ENCODE data around the gene SLC18B1. TPM values are rescaled to one million over a fixed set of nuclear protein-coding genes. Genes with fewer than 3 reads are reported as not detected.

SLC18B1 gene
- 10 to 100 TPM in 1 of 6 donors, 1 to 10 TPM in 5; 3.6 to 12.0 (median 6.2) TPM for total RNA-seq

DNA sequence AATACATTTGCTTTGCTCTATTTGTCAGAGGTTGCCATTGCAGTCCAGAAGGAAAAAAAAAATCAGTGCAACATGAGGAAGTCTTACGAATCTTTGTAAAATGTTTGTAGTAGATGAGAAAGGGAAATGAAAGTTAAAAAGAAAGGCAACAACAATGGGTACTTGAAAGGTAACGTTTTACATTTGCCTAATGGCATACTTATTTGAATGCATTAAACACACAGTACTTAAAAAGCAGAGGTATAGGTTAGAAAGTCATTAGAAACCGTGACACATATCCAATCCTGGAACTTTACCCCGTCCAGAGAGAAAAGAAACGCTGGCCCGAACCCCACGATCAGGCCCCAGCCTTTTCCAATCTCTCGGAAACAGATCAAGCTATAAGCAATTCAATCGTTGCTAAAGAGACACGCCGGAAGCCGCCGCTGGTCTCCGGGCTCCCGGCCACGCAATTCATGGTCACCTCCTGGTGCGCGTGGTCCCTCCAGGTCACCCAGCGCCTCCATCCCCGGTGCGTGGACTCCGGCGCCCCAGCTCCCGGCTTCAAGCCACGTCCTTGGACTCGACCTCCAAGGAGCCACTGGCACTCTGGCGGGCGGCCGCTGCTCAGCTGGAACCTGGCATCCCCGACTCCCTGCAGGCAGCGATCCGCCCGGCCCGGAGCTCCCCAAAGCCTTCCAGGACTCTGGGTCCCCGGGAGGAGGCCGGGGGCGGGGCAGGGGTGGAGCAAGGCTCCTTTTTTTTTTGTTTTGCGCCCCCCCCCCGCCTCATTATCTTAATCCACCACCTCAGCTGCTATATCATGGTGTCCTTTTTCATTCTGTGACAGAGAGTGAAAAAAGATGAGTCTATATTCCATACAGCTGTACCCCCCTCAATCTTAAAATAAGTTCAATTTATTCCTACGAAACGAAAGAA is at the start of gene SLC18B1:
Gene SLC18B1 (minus strand): TSS at position 687 of the 918 bp plus-strand sequence. CDS start 181 bp downstream, at position 506.
- 0% methylated on average over 14 to 41 of the region's 41 CpGs for WGBS, 2 donors
- Histone ChIP-seq H3K4me3 (peak within 1 kb of the TSS in 3 of 4 donors; percentile 76 to 84 (median 80)), H3K9me3 (no peaks in the 10 kb centered on the region), H3K36me3 (peaks cover 0 to 5% (median 2%) of the 10 kb centered on the region in 4 donors), H3K4me1 (peaks cover 0 to 10% (median 6%) of the 10 kb centered on the region in 4 donors), H3K27me3 (no peaks in the 10 kb centered on the region), H3K27ac (peak within 1 kb of the TSS in 2 of 4 donors; percentile 65 to 83)
- ATAC-seq (ENCODE audit: low FRiP score in 2 of 2) = peak; percentile 87 to 90
- TF ChIP-seq POLR2A (IDR thresholded peaks at IDR 0.05) (peak in 1 of 4 donors; percentile 50), EP300 (IDR thresholded peaks at IDR 0.05) (no peak), POLR2AphosphoS5 (IDR thresholded peaks at IDR 0.05) (peak in 1 of 2 donors; percentile 27)
- DNase-seq = peak; percentile 64 to 92

DNA sequence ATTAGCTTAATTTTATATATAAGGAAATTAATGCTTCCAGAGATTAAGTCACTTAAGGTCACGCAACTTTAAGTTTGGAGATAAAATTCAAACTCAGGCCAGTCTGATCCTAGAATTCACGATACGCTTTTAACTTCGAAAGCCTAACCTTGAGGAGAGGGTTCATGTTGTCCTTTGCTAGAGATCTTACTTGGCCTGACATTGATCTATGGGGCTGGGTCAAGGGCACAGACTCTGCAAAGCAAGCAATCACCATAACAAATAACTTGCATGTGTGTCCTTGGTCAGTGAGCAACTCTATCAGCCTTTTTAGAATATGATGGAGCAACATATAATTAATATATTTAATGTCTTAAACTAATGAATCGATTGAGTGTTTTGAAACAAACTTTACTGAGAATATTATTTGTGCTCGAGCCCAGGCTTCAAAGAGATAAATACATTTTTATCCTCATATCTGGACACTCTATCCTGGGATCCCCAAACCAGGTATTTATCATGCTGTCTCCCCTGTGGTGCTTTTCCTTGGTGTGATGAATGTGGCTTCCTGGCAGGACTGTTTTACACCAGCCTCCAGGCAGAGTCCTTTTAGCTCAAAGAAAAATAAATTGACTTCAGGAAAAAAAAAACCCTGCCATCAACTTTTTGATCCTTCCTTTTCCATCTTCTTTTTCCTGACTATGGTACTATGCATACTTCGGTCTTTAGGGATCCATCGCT is 45.0 kb upstream of the SLC18B1 start:
- 85 to 86% methylated on average over 8 of the region's 8 CpGs for WGBS, 2 donors
- H3K27me3 ChIP-seq = no peaks in the 10 kb centered on the region
- H3K4me3 ChIP-seq = no peak overlapping the region
- H3K4me1 ChIP-seq = no peaks in the 10 kb centered on the region
- TF ChIP-seq POLR2A (IDR thresholded peaks at IDR 0.05) = no peak
- TF ChIP-seq, protein P1, sequence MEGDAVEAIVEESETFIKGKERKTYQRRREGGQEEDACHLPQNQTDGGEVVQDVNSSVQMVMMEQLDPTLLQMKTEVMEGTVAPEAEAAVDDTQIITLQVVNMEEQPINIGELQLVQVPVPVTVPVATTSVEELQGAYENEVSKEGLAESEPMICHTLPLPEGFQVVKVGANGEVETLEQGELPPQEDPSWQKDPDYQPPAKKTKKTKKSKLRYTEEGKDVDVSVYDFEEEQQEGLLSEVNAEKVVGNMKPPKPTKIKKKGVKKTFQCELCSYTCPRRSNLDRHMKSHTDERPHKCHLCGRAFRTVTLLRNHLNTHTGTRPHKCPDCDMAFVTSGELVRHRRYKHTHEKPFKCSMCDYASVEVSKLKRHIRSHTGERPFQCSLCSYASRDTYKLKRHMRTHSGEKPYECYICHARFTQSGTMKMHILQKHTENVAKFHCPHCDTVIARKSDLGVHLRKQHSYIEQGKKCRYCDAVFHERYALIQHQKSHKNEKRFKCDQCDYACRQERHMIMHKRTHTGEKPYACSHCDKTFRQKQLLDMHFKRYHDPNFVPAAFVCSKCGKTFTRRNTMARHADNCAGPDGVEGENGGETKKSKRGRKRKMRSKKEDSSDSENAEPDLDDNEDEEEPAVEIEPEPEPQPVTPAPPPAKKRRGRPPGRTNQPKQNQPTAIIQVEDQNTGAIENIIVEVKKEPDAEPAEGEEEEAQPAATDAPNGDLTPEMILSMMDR (IDR thresholded peaks at IDR 0.05) = no peak
- TF ChIP-seq POLR2AphosphoS5 (IDR thresholded peaks at IDR 0.05) = no peak
- no peak for TF ChIP-seq EP300 (IDR thresholded peaks at IDR 0.05)
- no peaks in the 10 kb centered on the region for H3K9me3 ChIP-seq
- no peak overlapping the region for H3K27ac ChIP-seq
- DNase-seq (no peak), ATAC-seq (ENCODE audit: low FRiP score in 2 of 2) (no peak)
- no peaks in the 10 kb centered on the region for H3K36me3 ChIP-seq

DNA sequence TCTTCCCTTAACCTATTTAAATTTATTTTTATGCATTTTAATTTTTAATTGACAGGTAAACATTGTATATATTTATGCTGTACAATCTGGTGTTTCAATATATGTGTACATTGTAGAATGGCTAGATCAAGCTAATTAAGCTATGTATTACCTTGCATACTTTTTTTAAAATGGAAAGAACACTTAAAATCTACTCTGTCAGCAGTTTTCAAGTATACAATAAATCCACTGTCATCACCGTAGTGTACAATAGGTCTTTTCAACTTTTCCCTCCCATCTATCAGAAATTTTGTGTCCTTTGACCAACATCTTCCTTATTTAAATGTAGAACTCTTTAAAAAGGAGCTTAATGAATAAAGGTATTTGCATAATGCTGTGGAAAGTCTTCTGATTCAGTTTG is 43.5 kb upstream of the SLC18B1 start:
- TF ChIP-seq POLR2A (IDR thresholded peaks at IDR 0.05) = no peak
- TF ChIP-seq, protein P1 (IDR thresholded peaks at IDR 0.05) = no peak
- TF ChIP-seq EP300 (IDR thresholded peaks at IDR 0.05) = no peak
- no peak for TF ChIP-seq POLR2AphosphoS5 (IDR thresholded peaks at IDR 0.05)
- Histone ChIP-seq H3K27me3 (no peaks in the 10 kb centered on the region), H3K4me3 (no peak overlapping the region), H3K4me1 (no peaks in the 10 kb centered on the region), H3K9me3 (no peaks in the 10 kb centered on the region), H3K27ac (no peak overlapping the region), H3K36me3 (no peaks in the 10 kb centered on the region)
- DNase-seq (no peak), ATAC-seq (ENCODE audit: low FRiP score in 2 of 2) (no peak)
- WGBS, 2 donors = 64 to 68% methylated on average over 1 of the region's 1 CpG

DNA sequence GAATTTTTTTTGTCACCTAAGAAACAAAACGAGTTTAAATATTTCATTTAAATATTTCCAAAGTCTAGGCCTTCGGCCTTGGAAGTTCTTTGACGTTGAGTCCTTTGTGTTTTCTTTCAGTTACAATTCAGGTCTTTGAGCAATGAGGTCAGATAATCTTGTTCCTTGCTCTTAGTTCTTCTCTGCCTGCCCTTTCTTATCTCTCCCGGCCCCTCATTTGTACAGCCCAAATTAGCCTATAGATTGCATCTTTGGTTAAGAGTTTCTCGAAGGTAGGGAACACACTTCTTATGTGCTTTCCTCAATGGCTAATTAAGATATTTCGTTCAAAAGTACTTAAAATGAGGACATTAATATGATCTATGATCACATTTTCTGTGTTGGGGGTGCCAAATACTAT is 34.5 kb upstream of the SLC18B1 start:
- no peaks in the 10 kb centered on the region for H3K36me3 ChIP-seq
- WGBS, 2 donors = 92 to 94% methylated on average over 6 of the region's 6 CpGs
- H3K27ac ChIP-seq = no peak overlapping the region
- H3K4me3 ChIP-seq = no peak overlapping the region
- ATAC-seq (ENCODE audit: low FRiP score in 2 of 2) (no peak), DNase-seq (no peak)
- TF ChIP-seq POLR2A (IDR thresholded peaks at IDR 0.05) = no peak
- no peak for TF ChIP-seq EP300 (IDR thresholded peaks at IDR 0.05)
- TF ChIP-seq, protein P1 (IDR thresholded peaks at IDR 0.05) = no peak
- no peak for TF ChIP-seq POLR2AphosphoS5 (IDR thresholded peaks at IDR 0.05)
- H3K4me1 ChIP-seq = no peaks in the 10 kb centered on the region
- no peaks in the 10 kb centered on the region for H3K9me3 ChIP-seq
- no peaks in the 10 kb centered on the region for H3K27me3 ChIP-seq

DNA sequence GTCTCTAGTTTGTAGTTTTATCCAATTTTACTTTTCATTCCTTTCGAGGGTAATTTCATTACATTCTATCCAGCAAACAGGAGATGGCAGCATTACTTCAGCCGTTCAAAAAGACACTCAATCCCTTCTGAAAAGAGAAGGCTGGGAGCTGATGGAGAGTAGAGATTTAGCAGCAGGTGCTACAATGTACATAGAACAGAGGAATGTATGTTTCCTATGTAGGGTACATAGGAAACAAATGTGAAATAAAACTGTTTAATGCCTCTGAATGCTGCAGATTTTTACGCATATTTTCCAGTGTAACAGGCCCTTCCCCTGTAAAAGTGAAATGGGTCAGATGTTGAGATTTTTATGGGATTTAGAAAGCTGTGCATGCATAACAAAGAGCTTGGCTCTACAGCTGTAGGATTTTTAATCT is 31.9 kb upstream of the SLC18B1 start:
- 39 to 43% methylated on average over 3 of the region's 3 CpGs for WGBS, 2 donors
- H3K4me1 ChIP-seq = no peaks in the 10 kb centered on the region
- no peaks in the 10 kb centered on the region for H3K27me3 ChIP-seq
- ATAC-seq (ENCODE audit: low FRiP score in 2 of 2) = no peak
- DNase-seq = no peak
- no peak overlapping the region for H3K27ac ChIP-seq
- no peaks in the 10 kb centered on the region for H3K36me3 ChIP-seq
- no peak overlapping the region for H3K4me3 ChIP-seq
- TF ChIP-seq POLR2A (IDR thresholded peaks at IDR 0.05) = no peak
- TF ChIP-seq, protein P1 (IDR thresholded peaks at IDR 0.05) = peak in 3 of 6 experiments; percentile 28 to 48 (median 41)
- no peaks in the 10 kb centered on the region for H3K9me3 ChIP-seq
